Cardiac fibroblast (primary cell): ENCODE measurements around the gene PRM2.

Experiments
- DNase-seq, 2 donors: peaks; one replicate each; pipeline versions ENCODE4 v3.0.0 to v3.0.0-alpha.2; 2010; ENCODE audit warnings: low read depth in 2 of 2
- H3K4me3 ChIP-seq, 2 donors: replicated peaks in 1 of 2; 1 replicate in 1 of 2; 2 replicates in 1 of 2; pipeline ENCODE4 v1.5.1; 2011; ENCODE audit warnings: low read depth in 2 of 2, low read length in 2 of 2, mild to moderate bottlenecking in 2 of 2, moderate library complexity in 1 of 2
- CTCF ChIP-seq: IDR thresholded peaks from one replicate; pipeline ENCODE4 v1.5.1; 2011; ENCODE audit warnings: low read depth, mild to moderate bottlenecking, low read length, inconsistent platforms

Gene PRM2

GRCh38 chr16:11268921-11269375, 7.3 kb downstream of the PRM2 start, which contains the start of gene TNP2:
TSS of gene TNP2 (minus strand) at chr16:11269325. CDS start at chr16:11269262, 63 bp downstream.
- no peak within 1 kb of the TSS for H3K4me3 ChIP-seq

GRCh38 chr16:11265124-11265523, 11.2 kb downstream of the PRM2 start:
- H3K4me3 ChIP-seq = no peak overlapping the region
- TF ChIP-seq CTCF = no peak
- no peak for DNase-seq

More at GRCh38 chr16:11268921-11269375, 7.3 kb downstream of the PRM2 start, which contains the start of gene TNP2:
- TF ChIP-seq CTCF = no peak
- no peak for DNase-seq

- TF ChIP-seq CTCF = no peak
- no peak overlapping the region for H3K4me3 ChIP-seq
- DNase-seq = no peak
These were observed 12.0 kb downstream of the PRM2 start for GRCh38 chr16:11264155-11264832.

GRCh38 chr16:11263737-11264136, 12.5 kb downstream of the PRM2 start:
- no peak for DNase-seq
- no peak for TF ChIP-seq CTCF
- H3K4me3 ChIP-seq = no peak overlapping the region

- TF ChIP-seq CTCF = no peak
- no peak for DNase-seq
- no peak overlapping the region for H3K4me3 ChIP-seq
These were observed 13.4 kb downstream of the PRM2 start for GRCh38 chr16:11262915-11263314.

GRCh38 chr16:11260596-11260966, 15.7 kb downstream of the PRM2 start:
- H3K4me3 ChIP-seq = no peak overlapping the region
- no peak for TF ChIP-seq CTCF
- DNase-seq = no peak
